ENCODE results near the gene SMAD3.

DNA sequence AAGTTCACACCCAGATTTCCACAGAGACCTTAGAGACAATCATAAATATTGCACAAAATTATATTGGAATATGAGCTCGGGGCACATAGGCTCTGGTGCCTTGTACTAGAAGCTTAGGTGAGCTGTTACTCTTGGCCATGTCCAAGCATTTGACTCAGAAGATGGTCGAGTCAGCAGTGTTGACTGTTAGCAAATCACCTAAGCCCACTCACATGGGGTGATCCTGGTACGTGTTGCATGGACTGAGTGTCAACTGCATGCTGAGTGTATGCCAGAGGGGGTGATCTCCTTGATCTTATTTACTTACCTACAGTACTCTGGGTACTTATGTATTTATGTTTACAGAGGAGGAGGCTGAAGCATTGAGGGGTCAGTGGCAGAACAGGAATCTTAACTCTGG, 14.0 kb downstream of the SMAD3 start:
- TF ChIP-seq CEBPB (IDR thresholded peaks at IDR 0.05; ENCODE audit: low read depth, low read length) (no peak), POLR2A (IDR thresholded peaks at IDR 0.05; ENCODE audit: low read depth, low read length) (no peak), RAD21 (IDR thresholded peaks at IDR 0.05; ENCODE audit: low read length) (no peak), MAZ (IDR thresholded peaks at IDR 0.05; ENCODE audit: borderline replicate concordance, low read depth, low read length) (no peak)
- TF ChIP-seq, protein P1, sequence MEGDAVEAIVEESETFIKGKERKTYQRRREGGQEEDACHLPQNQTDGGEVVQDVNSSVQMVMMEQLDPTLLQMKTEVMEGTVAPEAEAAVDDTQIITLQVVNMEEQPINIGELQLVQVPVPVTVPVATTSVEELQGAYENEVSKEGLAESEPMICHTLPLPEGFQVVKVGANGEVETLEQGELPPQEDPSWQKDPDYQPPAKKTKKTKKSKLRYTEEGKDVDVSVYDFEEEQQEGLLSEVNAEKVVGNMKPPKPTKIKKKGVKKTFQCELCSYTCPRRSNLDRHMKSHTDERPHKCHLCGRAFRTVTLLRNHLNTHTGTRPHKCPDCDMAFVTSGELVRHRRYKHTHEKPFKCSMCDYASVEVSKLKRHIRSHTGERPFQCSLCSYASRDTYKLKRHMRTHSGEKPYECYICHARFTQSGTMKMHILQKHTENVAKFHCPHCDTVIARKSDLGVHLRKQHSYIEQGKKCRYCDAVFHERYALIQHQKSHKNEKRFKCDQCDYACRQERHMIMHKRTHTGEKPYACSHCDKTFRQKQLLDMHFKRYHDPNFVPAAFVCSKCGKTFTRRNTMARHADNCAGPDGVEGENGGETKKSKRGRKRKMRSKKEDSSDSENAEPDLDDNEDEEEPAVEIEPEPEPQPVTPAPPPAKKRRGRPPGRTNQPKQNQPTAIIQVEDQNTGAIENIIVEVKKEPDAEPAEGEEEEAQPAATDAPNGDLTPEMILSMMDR (conservative IDR thresholded peaks at IDR 0.05; ENCODE audit: low read depth, low read length) = no peak
